Sigmoid colon (tissue), 7 donors: ENCODE measurements around the gene BAIAP3. TPM values are rescaled to one million over a fixed set of nuclear protein-coding genes. Genes with fewer than 3 reads are reported as not detected.
"Not testable (repeated sequence)": the region's sequence is repeated elsewhere in the genome, so short reads cannot be mapped to it uniquely, and the experiment has no call there.

Experiments
- DNase-seq: peaks from one replicate; pipeline ENCODE4 v3.0.0-alpha.2; 2019
- H3K27ac ChIP-seq, 4 donors: fragments of 200-600 bp; sonication (generic); one replicate each; pipeline ENCODE4 v1.5.1; 2016 to 2019; ENCODE audit warnings: mild to moderate bottlenecking in 1 of 4
- H3K27me3 ChIP-seq, 3 donors: fragments of 200-600 bp; sonication (generic); one replicate each; pipeline ENCODE4 v1.5.1; 2019; ENCODE audit warnings: mild to moderate bottlenecking in 1 of 3
- H3K36me3 ChIP-seq, 4 donors: fragments of 200-600 bp; sonication (generic); one replicate each; pipeline ENCODE4 v1.5.1; 2016 to 2019
- H3K4me1 ChIP-seq, 4 donors: fragments of 200-600 bp; sonication (generic); one replicate each; pipeline ENCODE4 v1.5.1; 2017 to 2019
- H3K4me3 ChIP-seq, 4 donors: fragments of 200-600 bp; sonication (generic); one replicate each; pipeline ENCODE4 v1.5.1; 2017 to 2019; ENCODE audit warnings: mild to moderate bottlenecking in 2 of 4, moderate library complexity in 1 of 4
- H3K9me3 ChIP-seq, 4 donors: fragments of 200-600 bp in 3 of 4; sonication (generic) in 3 of 4; one replicate each; pipeline versions ENCODE4 v1.5.1 to v1.6.1; 2013 to 2019
- EP300 ChIP-seq, 4 donors: sonication (generic); formaldehyde crosslinking; IDR thresholded peaks; one replicate each; pipeline ENCODE4 v1.6.1; 2017; ENCODE audit warnings: antibody characterized with exemption in 4 of 4
- POLR2A ChIP-seq, 2 donors: fragments of 450-650 bp; IDR thresholded peaks; one replicate each; pipeline ENCODE4 v1.6.1; 2016; ENCODE audit warnings: antibody characterized with exemption in 2 of 2, mild to moderate bottlenecking in 2 of 2, moderate library complexity in 2 of 2
- POLR2AphosphoS5 ChIP-seq, 4 donors: sonication (generic); formaldehyde crosslinking; IDR thresholded peaks; one replicate each; pipeline ENCODE4 v1.6.1; 2017; ENCODE audit warnings: antibody characterized with exemption in 4 of 4
- WGBS, 2 donors: extraction: QIAGEN DNeasy Blood & Tissue Kit; methylation state at CpG; one replicate each; pipeline ENCODE4 v1.1.7; 2013; 5-methylcytosine and 5-hydroxymethylcytosine counted together
- intact Hi-C: fragments of 100-400 bp; cut with DNase I; formaldehyde crosslinking; loops from one replicate; pipeline ENCODE4 v1.15.1; 2023
- polyA plus RNA-seq, 3 donors: library from polyadenylated mRNA; stranded (reverse); fragments of 200-250 nt; gene quantifications; one replicate each; pipeline ENCODE4 v1.2.3, GENCODE V29; 2013
- total RNA-seq, 4 donors: library from RNA; depleted of rRNA; stranded (reverse); fragments of >200 nt; gene quantifications; one replicate each; pipeline ENCODE4 v1.1.0, GENCODE V29; 2016
- TF ChIP-seq, protein P1 (sequence below), 4 experiments: fragments of 450-650 bp in 3 of 4; fragments of 200-600 bp in 1 of 4; IDR thresholded peaks; one replicate each; pipeline ENCODE4 v1.5.1; 2016 to 2019; ENCODE audit warnings: antibody characterized with exemption in 4 of 4, mild to moderate bottlenecking in 3 of 4, moderate library complexity in 2 of 4
- donor health status: healthy with polysubstance abuse.
- donor health status: Bipolar disorder and iron deficiency.
- donor health status: healthy.

The BAIAP3 gene
- total and polyA plus RNA-seq, 7 donors: 0.60 to 5.5 (median 1.7) TPM; not detected in 1

GRCh38 chr16:1290063-1290501, 43.4 kb upstream of the BAIAP3 start:
- no peaks in the 10 kb centered on the region for H3K36me3 ChIP-seq
- intact Hi-C loops: no loop called here
- peaks cover 24 to 81% (median 77%) of the 10 kb centered on the region in 3 donors for H3K27me3 ChIP-seq
- TF ChIP-seq POLR2AphosphoS5 (IDR thresholded peaks at IDR 0.05) (no peak), EP300 (IDR thresholded peaks at IDR 0.05) (no peak), POLR2A (IDR thresholded peaks at IDR 0.05) (no peak)
- TF ChIP-seq, protein P1, sequence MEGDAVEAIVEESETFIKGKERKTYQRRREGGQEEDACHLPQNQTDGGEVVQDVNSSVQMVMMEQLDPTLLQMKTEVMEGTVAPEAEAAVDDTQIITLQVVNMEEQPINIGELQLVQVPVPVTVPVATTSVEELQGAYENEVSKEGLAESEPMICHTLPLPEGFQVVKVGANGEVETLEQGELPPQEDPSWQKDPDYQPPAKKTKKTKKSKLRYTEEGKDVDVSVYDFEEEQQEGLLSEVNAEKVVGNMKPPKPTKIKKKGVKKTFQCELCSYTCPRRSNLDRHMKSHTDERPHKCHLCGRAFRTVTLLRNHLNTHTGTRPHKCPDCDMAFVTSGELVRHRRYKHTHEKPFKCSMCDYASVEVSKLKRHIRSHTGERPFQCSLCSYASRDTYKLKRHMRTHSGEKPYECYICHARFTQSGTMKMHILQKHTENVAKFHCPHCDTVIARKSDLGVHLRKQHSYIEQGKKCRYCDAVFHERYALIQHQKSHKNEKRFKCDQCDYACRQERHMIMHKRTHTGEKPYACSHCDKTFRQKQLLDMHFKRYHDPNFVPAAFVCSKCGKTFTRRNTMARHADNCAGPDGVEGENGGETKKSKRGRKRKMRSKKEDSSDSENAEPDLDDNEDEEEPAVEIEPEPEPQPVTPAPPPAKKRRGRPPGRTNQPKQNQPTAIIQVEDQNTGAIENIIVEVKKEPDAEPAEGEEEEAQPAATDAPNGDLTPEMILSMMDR (IDR thresholded peaks at IDR 0.05): no peak
- no peak overlapping the region for H3K4me3 ChIP-seq
- H3K9me3 ChIP-seq: no peaks in the 10 kb centered on the region
- WGBS, 2 donors: 28 to 67% methylated on average over 22 of the region's 22 CpGs
- DNase-seq: no peak
- no peak overlapping the region for H3K27ac ChIP-seq
- no peaks in the 10 kb centered on the region for H3K4me1 ChIP-seq

DNA sequence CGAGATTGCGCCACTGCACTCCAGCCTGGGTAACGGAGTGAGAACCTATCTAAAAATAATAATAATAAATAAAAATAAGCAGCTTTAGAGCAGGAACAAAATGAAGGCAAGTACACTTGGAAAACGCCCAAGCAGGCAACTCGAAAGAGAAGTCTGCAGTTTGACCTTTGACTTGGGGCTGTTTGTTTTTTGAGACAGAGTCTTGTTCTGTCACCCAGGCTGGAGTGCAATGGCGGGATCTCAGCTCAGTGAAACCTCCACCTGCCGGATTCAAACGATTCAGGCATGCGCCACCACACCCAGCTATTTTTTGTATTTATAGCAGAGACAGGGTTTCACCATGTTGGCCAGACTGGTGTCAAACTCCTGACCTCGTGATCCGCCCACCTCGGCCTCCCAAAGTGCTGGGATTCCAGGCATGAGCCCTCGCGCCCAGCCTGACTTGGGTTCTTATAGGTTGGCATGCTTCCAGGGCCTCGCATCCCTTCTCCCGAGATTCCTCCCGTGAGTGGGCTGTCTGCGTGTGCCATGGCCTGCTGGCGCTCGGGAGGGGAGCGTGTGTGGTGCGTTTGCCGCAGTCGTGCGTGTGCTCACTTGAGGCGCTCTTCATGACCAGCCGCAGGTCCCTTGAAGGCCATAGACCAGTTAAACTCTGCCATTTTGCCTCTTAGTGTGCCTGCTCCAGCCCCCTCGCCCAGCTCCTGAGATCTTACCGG, 42.4 kb upstream of the BAIAP3 start:
- H3K4me1 ChIP-seq: no peaks in the 10 kb centered on the region
- H3K36me3 ChIP-seq: no peaks in the 10 kb centered on the region
- DNase-seq: no peak
- TF ChIP-seq POLR2AphosphoS5 (IDR thresholded peaks at IDR 0.05) (no peak), POLR2A (IDR thresholded peaks at IDR 0.05) (no peak), EP300 (IDR thresholded peaks at IDR 0.05) (no peak)
- TF ChIP-seq, protein P1 (IDR thresholded peaks at IDR 0.05): no peak
- no peaks in the 10 kb centered on the region for H3K9me3 ChIP-seq
- H3K27ac ChIP-seq: no peak overlapping the region
- intact Hi-C loops: no loop called here
- WGBS, 2 donors: 35 to 70% methylated on average over 29 of the region's 29 CpGs
- peaks cover 24 to 72% (median 69%) of the 10 kb centered on the region in 3 donors for H3K27me3 ChIP-seq
- H3K4me3 ChIP-seq: no peak overlapping the region

DNA sequence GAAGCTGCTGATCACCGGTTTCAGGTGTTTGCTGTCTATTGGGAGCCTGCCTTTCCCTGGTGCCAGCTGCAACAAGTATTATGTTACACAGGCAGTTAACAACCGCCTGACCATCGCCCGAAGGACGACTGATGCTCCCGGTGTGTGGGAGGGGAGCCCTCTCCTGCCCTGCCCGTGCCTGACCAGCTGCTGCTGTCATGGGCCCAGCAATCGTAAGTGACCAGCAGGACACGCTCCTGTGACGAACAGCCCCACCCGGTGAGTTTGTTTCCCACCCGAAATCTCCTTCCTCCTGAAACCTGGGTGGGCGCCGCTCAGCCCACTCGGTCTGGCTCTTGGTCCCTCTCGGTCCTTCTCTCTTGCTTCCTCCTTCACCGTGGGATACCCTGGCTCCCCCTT, 41.9 kb upstream of the BAIAP3 start:
- Histone ChIP-seq H3K9me3 (no peaks in the 10 kb centered on the region), H3K4me3 (no peak overlapping the region), H3K4me1 (no peaks in the 10 kb centered on the region), H3K27ac (no peak overlapping the region), H3K27me3 (peaks cover 24 to 67% (median 63%) of the 10 kb centered on the region in 3 donors), H3K36me3 (no peaks in the 10 kb centered on the region)
- no peak for TF ChIP-seq POLR2AphosphoS5 (IDR thresholded peaks at IDR 0.05)
- TF ChIP-seq POLR2A (IDR thresholded peaks at IDR 0.05): no peak
- no peak for TF ChIP-seq EP300 (IDR thresholded peaks at IDR 0.05)
- TF ChIP-seq, protein P1 (IDR thresholded peaks at IDR 0.05): no peak
- intact Hi-C loops: no loop called here
- WGBS, 2 donors: 48 to 54% methylated on average over 17 of the region's 17 CpGs
- no peak for DNase-seq

GRCh38 chr16:1292208-1292607, 41.2 kb upstream of the BAIAP3 start:
- H3K27ac ChIP-seq, H3K9me3 ChIP-seq, H3K36me3 ChIP-seq, DNase-seq, H3K4me1 ChIP-seq, intact Hi-C loops, H3K4me3 ChIP-seq: not testable (repeated sequence)
- peaks cover 24 to 60% (median 59%) of the 10 kb centered on the region in 3 donors for H3K27me3 ChIP-seq
- 81 to 83% methylated on average over 6 of the region's 6 CpGs for WGBS, 2 donors

- H3K27me3 ChIP-seq: peaks cover 24 to 54% (median 53%) of the 10 kb centered on the region in 3 donors
- H3K27ac ChIP-seq, H3K4me3 ChIP-seq, DNase-seq, H3K4me1 ChIP-seq, intact Hi-C loops, H3K9me3 ChIP-seq, H3K36me3 ChIP-seq: not testable (repeated sequence)
- 68 to 80% methylated on average over 8 of the region's 8 CpGs for WGBS, 2 donors
Measured at GRCh38 chr16:1292808-1293207, 40.6 kb upstream of the BAIAP3 start.
